Measurements from ENCODE around the gene PRELID3B. TPM values are rescaled to one million over a fixed set of nuclear protein-coding genes. Genes with fewer than 3 reads are reported as not detected.

The PRELID3B gene
- total RNA-seq, 1 experiment from 2014 or later: 137 TPM

GRCh38 chr20:58988565-58988882 is 54.1 kb downstream of the PRELID3B start:
- POLR2A ChIA-PET (ENCODE audit: unreplicated experiment): no interaction called here

GRCh38 chr20:58987790-58988564 is 54.6 kb downstream of the PRELID3B start:
- ChIA-PET CTCF (no interaction called here), POLR2A (ENCODE audit: unreplicated experiment) (no interaction called here)
- intact Hi-C loops (cut with micrococcal nuclease; ENCODE audit: unreplicated experiment): no loop called here
- Histone ChIP-seq H3K79me2 (ENCODE audit: low read depth) (peaks cover 36% of the 10 kb centered on the region), H3K36me3 (ENCODE audit: low read depth) (peaks cover 55% of the 10 kb centered on the region), H3K27me3 (ENCODE audit: insufficient read depth, low read depth) (no peaks in the 10 kb centered on the region), H3K9me3 (ENCODE audit: insufficient read depth, low read depth) (no peaks in the 10 kb centered on the region), H3F3A (ENCODE audit: insufficient read depth, low read depth) (peaks cover 17% of the 10 kb centered on the region), H3K4me1 (replicated peaks; ENCODE audit: insufficient read depth) (no peaks in the 10 kb centered on the region; the same call in 1 of the 2 replicates), H3K4me3 (no peak overlapping the region), H2AFZ (no peak overlapping the region), H4K20me1 (ENCODE audit: insufficient read depth) (peaks cover 34% of the 10 kb centered on the region), H3K9me2 (ENCODE audit: insufficient read depth) (no peaks in the 10 kb centered on the region), H3K27ac (no peak overlapping the region), H3K4me2 (no peak overlapping the region)
- TF ChIP-seq CTCF (conservative IDR thresholded peaks at IDR 0.05): no peak
- no peak for TF ChIP-seq EZH2 (IDR thresholded peaks at IDR 0.05; ENCODE audit: low read depth)
- DNase-seq: no peak
- BruUV-seq (replicated peaks): no TSS peak

More at GRCh38 chr20:58988565-58988882, 54.1 kb downstream of the PRELID3B start:
- peaks cover 32% of the 10 kb centered on the region for H4K20me1 ChIP-seq (ENCODE audit: insufficient read depth)
- peaks cover 31% of the 10 kb centered on the region for H3K79me2 ChIP-seq (ENCODE audit: low read depth)
- H3K9me3 ChIP-seq (ENCODE audit: insufficient read depth, low read depth): no peaks in the 10 kb centered on the region
- peaks cover 56% of the 10 kb centered on the region for H3K36me3 ChIP-seq (ENCODE audit: low read depth)
- no peaks in the 10 kb centered on the region for H3K27me3 ChIP-seq (ENCODE audit: insufficient read depth, low read depth)
- H3K4me1 ChIP-seq (replicated peaks; ENCODE audit: insufficient read depth): no peaks in the 10 kb centered on the region; the same call in 1 of the 2 replicates
- intact Hi-C loops (cut with micrococcal nuclease; ENCODE audit: unreplicated experiment): no loop called here
- no peak overlapping the region for H2AFZ ChIP-seq
- no peaks in the 10 kb centered on the region for H3K9me2 ChIP-seq (ENCODE audit: insufficient read depth)
- no TSS peak for BruUV-seq (replicated peaks)
- H3K4me3 ChIP-seq: no peak overlapping the region
- TF ChIP-seq EZH2 (IDR thresholded peaks at IDR 0.05; ENCODE audit: low read depth): no peak
- no peak for TF ChIP-seq CTCF (conservative IDR thresholded peaks at IDR 0.05)
- H3K27ac ChIP-seq: no peak overlapping the region
- CTCF ChIA-PET: no interaction called here
- H3F3A ChIP-seq (ENCODE audit: insufficient read depth, low read depth): peaks cover 21% of the 10 kb centered on the region
- DNase-seq: no peak
- H3K4me2 ChIP-seq: no peak overlapping the region

- Histone ChIP-seq H3K79me2 (ENCODE audit: low read depth) (peaks cover 46% of the 10 kb centered on the region), H3K9me3 (ENCODE audit: insufficient read depth, low read depth) (no peaks in the 10 kb centered on the region), H2AFZ (no peak overlapping the region), H4K20me1 (ENCODE audit: insufficient read depth) (peaks cover 32% of the 10 kb centered on the region), H3K4me1 (replicated peaks; ENCODE audit: insufficient read depth) (peaks cover 9% of the 10 kb centered on the region), H3K4me3 (no peak overlapping the region), H3K27ac (no peak overlapping the region), H3K27me3 (ENCODE audit: insufficient read depth, low read depth) (no peaks in the 10 kb centered on the region), H3F3A (ENCODE audit: insufficient read depth, low read depth) (peaks cover 12% of the 10 kb centered on the region; the same call in 1 of the 2 replicates), H3K36me3 (ENCODE audit: low read depth) (peaks cover 49% of the 10 kb centered on the region), H3K9me2 (ENCODE audit: insufficient read depth) (no peaks in the 10 kb centered on the region), H3K4me2 (no peak overlapping the region)
- POLR2A ChIA-PET (ENCODE audit: unreplicated experiment): no interaction called here
- CTCF ChIA-PET: no interaction called here
- intact Hi-C loops (cut with micrococcal nuclease; ENCODE audit: unreplicated experiment): no loop called here
- DNase-seq: no peak
- no TSS peak for BruUV-seq (replicated peaks)
- TF ChIP-seq CTCF (conservative IDR thresholded peaks at IDR 0.05) (no peak), EZH2 (IDR thresholded peaks at IDR 0.05; ENCODE audit: low read depth) (no peak)
These were observed 55.5 kb downstream of the PRELID3B start for GRCh38 chr20:58986968-58987517.

Data from PC-9 (cell line).